ENCODE data around the gene AKR1C1.
"Not testable (repeated sequence)": the region's sequence is repeated elsewhere in the genome, so short reads cannot be mapped to it uniquely, and the experiment has no call there.

AKR1C1 gene

GRCh38 chr10:4945766-4946717 is 17.2 kb upstream of the AKR1C1 start:
- no peak overlapping the region for H3K27ac ChIP-seq
- H3K36me3 ChIP-seq (ENCODE audit: insufficient read depth, low read length) = no peaks in the 10 kb centered on the region
- TF ChIP-seq FOXP2 (optimal IDR thresholded peaks at IDR 0.05; ENCODE audit: control extremely low read depth, extremely low read length, insufficient read depth) = no peak
- no peaks in the 10 kb centered on the region for H3K9me3 ChIP-seq (ENCODE audit: low read depth, low read length)
- DNase-seq (ENCODE audit: low read depth, low spot score) = no peak
- H3K9ac ChIP-seq (ENCODE audit: insufficient read length) = no peak overlapping the region
- H3K4me3 ChIP-seq = no peak overlapping the region

- no peak overlapping the region for H3K27ac ChIP-seq
- DNase-seq (ENCODE audit: low read depth, low spot score) = no peak
- no peaks in the 10 kb centered on the region for H3K9me3 ChIP-seq (ENCODE audit: low read depth, low read length)
Measured at GRCh38 chr10:4947039-4947634, 16.1 kb upstream of the AKR1C1 start.

GRCh38 chr10:4947635-4948596 is 15.3 kb upstream of the AKR1C1 start:
- Histone ChIP-seq H3K9me3 (ENCODE audit: low read depth, low read length) (no peaks in the 10 kb centered on the region), H3K4me3 (no peak overlapping the region), H3K9ac (ENCODE audit: insufficient read length) (no peak overlapping the region), H3K27ac (no peak overlapping the region), H3K36me3 (ENCODE audit: insufficient read depth, low read length) (no peaks in the 10 kb centered on the region)
- DNase-seq (ENCODE audit: low read depth, low spot score) = no peak
- TF ChIP-seq FOXP2 (optimal IDR thresholded peaks at IDR 0.05; ENCODE audit: control extremely low read depth, extremely low read length, insufficient read depth) = no peak
- TF ChIP-seq POLR2AphosphoS5 (IDR thresholded peaks at IDR 0.05; ENCODE audit: borderline replicate concordance, low read depth, low read length) = no peak
- TF ChIP-seq EZH2 (IDR thresholded peaks at IDR 0.05) = no peak

More at GRCh38 chr10:4947039-4947634, 16.1 kb upstream of the AKR1C1 start:
- H3K36me3 ChIP-seq (ENCODE audit: insufficient read depth, low read length) = no peaks in the 10 kb centered on the region
- H3K9ac ChIP-seq (ENCODE audit: insufficient read length) = no peak overlapping the region
- TF ChIP-seq POLR2AphosphoS5 (IDR thresholded peaks at IDR 0.05; ENCODE audit: borderline replicate concordance, low read depth, low read length) (no peak), FOXP2 (optimal IDR thresholded peaks at IDR 0.05; ENCODE audit: control extremely low read depth, extremely low read length, insufficient read depth) (no peak), EZH2 (IDR thresholded peaks at IDR 0.05) (no peak)
- H3K4me3 ChIP-seq = no peak overlapping the region

GRCh38 chr10:4951512-4952162 is 11.6 kb upstream of the AKR1C1 start:
- H3K9me3 ChIP-seq (ENCODE audit: low read depth, low read length); H3K36me3 ChIP-seq (ENCODE audit: insufficient read depth, low read length); H3K9ac ChIP-seq (ENCODE audit: insufficient read length); DNase-seq (ENCODE audit: low read depth, low spot score); H3K4me3 ChIP-seq; H3K27ac ChIP-seq: not testable (repeated sequence)

GRCh38 chr10:4953405-4953804 is 9.8 kb upstream of the AKR1C1 start:
- Histone ChIP-seq H3K27ac (no peak overlapping the region), H3K36me3 (ENCODE audit: insufficient read depth, low read length) (no peaks in the 10 kb centered on the region), H3K9ac (ENCODE audit: insufficient read length) (no peak overlapping the region), H3K4me3 (no peak overlapping the region), H3K9me3 (ENCODE audit: low read depth, low read length) (no peaks in the 10 kb centered on the region)
- no peak for DNase-seq (ENCODE audit: low read depth, low spot score)
- no peak for TF ChIP-seq EZH2 (IDR thresholded peaks at IDR 0.05)

- not testable (repeated sequence) for H3K9me3 ChIP-seq (ENCODE audit: low read depth, low read length); H3K9ac ChIP-seq (ENCODE audit: insufficient read length); H3K4me3 ChIP-seq; H3K27ac ChIP-seq; DNase-seq (ENCODE audit: low read depth, low spot score); H3K36me3 ChIP-seq (ENCODE audit: insufficient read depth, low read length)
Measured at GRCh38 chr10:4956088-4956487, 7.1 kb upstream of the AKR1C1 start.

- H3K4me3 ChIP-seq; H3K9me3 ChIP-seq (ENCODE audit: low read depth, low read length); H3K36me3 ChIP-seq (ENCODE audit: insufficient read depth, low read length); H3K27ac ChIP-seq; H3K9ac ChIP-seq (ENCODE audit: insufficient read length); DNase-seq (ENCODE audit: low read depth, low spot score): not testable (repeated sequence)
Measured at GRCh38 chr10:4956955-4957645, 6.1 kb upstream of the AKR1C1 start.

- H3K4me3 ChIP-seq; H3K36me3 ChIP-seq (ENCODE audit: insufficient read depth, low read length); DNase-seq (ENCODE audit: low read depth, low spot score); H3K9ac ChIP-seq (ENCODE audit: insufficient read length); H3K9me3 ChIP-seq (ENCODE audit: low read depth, low read length); H3K27ac ChIP-seq: not testable (repeated sequence)
Measured at GRCh38 chr10:4961558-4961957, 1.7 kb upstream of the AKR1C1 start.

GRCh38 chr10:4962308-4962707 is 907 bp upstream of the AKR1C1 start:
- not testable (repeated sequence) for DNase-seq (ENCODE audit: low read depth, low spot score); H3K9me3 ChIP-seq (ENCODE audit: low read depth, low read length); H3K36me3 ChIP-seq (ENCODE audit: insufficient read depth, low read length); H3K9ac ChIP-seq (ENCODE audit: insufficient read length); H3K27ac ChIP-seq; H3K4me3 ChIP-seq

- not testable (repeated sequence) for H3K4me3 ChIP-seq
Measured at GRCh38 chr10:4963815-4964154, 570 bp downstream of the AKR1C1 start.

GRCh38 chr10:4965763-4966162 is 2.5 kb downstream of the AKR1C1 start:
- H3K36me3 ChIP-seq (ENCODE audit: insufficient read depth, low read length); H3K4me3 ChIP-seq; H3K9me3 ChIP-seq (ENCODE audit: low read depth, low read length); H3K9ac ChIP-seq (ENCODE audit: insufficient read length); DNase-seq (ENCODE audit: low read depth, low spot score); H3K27ac ChIP-seq: not testable (repeated sequence)

More at GRCh38 chr10:4963815-4964154, 570 bp downstream of the AKR1C1 start:
- not testable (repeated sequence) for H3K27ac ChIP-seq; H3K9ac ChIP-seq (ENCODE audit: insufficient read length); H3K36me3 ChIP-seq (ENCODE audit: insufficient read depth, low read length); H3K9me3 ChIP-seq (ENCODE audit: low read depth, low read length); DNase-seq (ENCODE audit: low read depth, low spot score)

GRCh38 chr10:4967189-4967588 is 4.0 kb downstream of the AKR1C1 start:
- H3K4me3 ChIP-seq; H3K36me3 ChIP-seq (ENCODE audit: insufficient read depth, low read length); H3K9ac ChIP-seq (ENCODE audit: insufficient read length); H3K9me3 ChIP-seq (ENCODE audit: low read depth, low read length); H3K27ac ChIP-seq; DNase-seq (ENCODE audit: low read depth, low spot score): not testable (repeated sequence)

Measured in SK-N-MC (cell line).